GM12878 (cell line): Measurements from ENCODE around the gene CRAMP1. TPM values are rescaled to one million over a fixed set of nuclear protein-coding genes. Genes with fewer than 3 reads are reported as not detected.

ENCODE experiments used
- BCL11A ChIP-seq: IDR thresholded peaks from 2 replicates; pipeline ENCODE4 v1.6.1; 2011; ENCODE audit warnings: low read depth, low read length
- CBX3 ChIP-seq: fragments of 200-600 bp; sonication (generic); IDR thresholded peaks from 2 replicates; pipeline ENCODE4 v1.6.1; 2016; ENCODE audit warnings: low read depth, borderline replicate concordance
- EGR1 ChIP-seq, 2 experiments: IDR thresholded peaks; 1 replicate in 1 of 2; 2 replicates in 1 of 2; pipeline ENCODE4 v1.6.1; 2011 to 2012; ENCODE audit warnings: low read depth in 2 of 2, low read length in 2 of 2, borderline replicate concordance in 1 of 2, mild to moderate bottlenecking in 1 of 2, moderate library complexity in 1 of 2
- FOXM1 ChIP-seq: IDR thresholded peaks from 2 replicates; pipeline ENCODE4 v1.6.1; 2012; ENCODE audit warnings: low read depth, mild to moderate bottlenecking, inconsistent platforms, low read length, moderate library complexity
- HDAC2 ChIP-seq: fragments of 200-600 bp; sonication (generic); IDR thresholded peaks from 2 replicates; pipeline ENCODE4 v1.6.1; 2017
- HDAC6 ChIP-seq: fragments of 200-600 bp; sonication (generic); IDR thresholded peaks from one replicate; pipeline ENCODE4 v1.8.0; 2017; ENCODE audit warnings: antibody characterized with exemption; ENCODE audit not compliant: unreplicated experiment
- IKZF1 ChIP-seq: fragments of 450-650 bp; conservative IDR thresholded peaks from 2 replicates; pipeline ENCODE4 v1.6.1; 2017; ENCODE audit warnings: antibody characterized with exemption, mild to moderate bottlenecking
- JUNB ChIP-seq: IDR thresholded peaks from 2 replicates; pipeline ENCODE4 v1.6.1; 2016; ENCODE audit warnings: antibody characterized with exemption, mild to moderate bottlenecking
- MEF2B ChIP-seq: fragments of 450-650 bp; IDR thresholded peaks from 2 replicates; pipeline ENCODE4 v1.6.1; 2018; ENCODE audit warnings: mild to moderate bottlenecking, moderate library complexity; ENCODE audit not compliant: partially characterized antibody, poor library complexity, severe bottlenecking
- MTA3 ChIP-seq: IDR thresholded peaks from 2 replicates; pipeline ENCODE4 v1.6.1; 2012; ENCODE audit warnings: low read length, inconsistent platforms, borderline replicate concordance
- NFYB ChIP-seq: IDR thresholded peaks from 2 replicates; pipeline ENCODE4 v1.6.1; 2011; ENCODE audit warnings: low read depth, mild to moderate bottlenecking, low read length, improper control_type of control experiment, moderate library complexity; ENCODE audit not compliant: insufficient read depth
- NR2F1 ChIP-seq: fragments of 450-650 bp; conservative IDR thresholded peaks from 2 replicates; pipeline ENCODE4 v1.6.1; 2017; ENCODE audit warnings: mild to moderate bottlenecking
- PBX3 ChIP-seq: IDR thresholded peaks from 2 replicates; pipeline ENCODE4 v1.6.1; 2011; ENCODE audit warnings: mild to moderate bottlenecking, low read depth, low read length, moderate library complexity; ENCODE audit not compliant: insufficient replicate concordance
- SPI1 ChIP-seq: IDR thresholded peaks from 2 replicates; pipeline ENCODE4 v1.6.1; 2011; ENCODE audit warnings: low read depth, mild to moderate bottlenecking, low read length, moderate library complexity, borderline replicate concordance; ENCODE audit not compliant: insufficient read depth
- TARDBP ChIP-seq: IDR thresholded peaks from 2 replicates; pipeline ENCODE4 v1.6.1; 2016; ENCODE audit warnings: borderline replicate concordance
- TCF12 ChIP-seq: IDR thresholded peaks from 2 replicates; pipeline ENCODE4 v1.6.1; 2011; ENCODE audit warnings: low read depth, mild to moderate bottlenecking, low read length
- ZBTB11 ChIP-seq: fragments of 450-650 bp; formaldehyde crosslinking; IDR thresholded peaks from 2 replicates; pipeline ENCODE4 v1.5.0; 2022; ENCODE audit warnings: mild to moderate bottlenecking, missing genetic modification characterization
- ZNF217 ChIP-seq: fragments of 450-650 bp; IDR thresholded peaks from 2 replicates; pipeline ENCODE4 v1.6.1; 2017; ENCODE audit warnings: antibody characterized with exemption, mild to moderate bottlenecking
- ZNF24 ChIP-seq: fragments of 450-650 bp; IDR thresholded peaks from 2 replicates; pipeline ENCODE4 v1.6.1; 2017; ENCODE audit warnings: antibody characterized with exemption, mild to moderate bottlenecking
- polyA plus RNA-seq, 11 experiments: library from polyadenylated mRNA; depleted of rRNA in 4 of 11; unstranded in 6 of 11; stranded (reverse) in 5 of 11; fragments of >200 nt; fragmentation: Nextera tagmentation in 4 of 11; fragmentation: Illumina TruSeq in 1 of 11; extraction: Ambion mirVana in 4 of 11; extraction: Trizol in 1 of 11; gene quantifications; 1 replicate in 1 of 11; 2 replicates in 10 of 11; pipeline versions ENCODE4 v1.2.1 to v1.2.3, GENCODE V29; 2011 to 2016; ENCODE audit warnings: inconsistent platforms in 2 of 11, missing spikeins in 2 of 11, low read depth in 1 of 11
- total RNA-seq, 4 experiments: library from RNA; depleted of rRNA in 3 of 4; stranded (reverse); fragments of >200 nt in 3 of 4; fragmentation: Illumina TruSeq in 1 of 4; extraction: Trizol in 1 of 4; gene quantifications; 2 replicates each; pipeline versions ENCODE4 v1.2.1 to v1.2.3, GENCODE V29; 2013 to 2021
- TF ChIP-seq, protein P1 (sequence below): IDR thresholded peaks from 2 replicates; pipeline ENCODE4 v1.6.1; 2012; ENCODE audit warnings: low read depth, low read length, improper control_type of control experiment
- TF ChIP-seq, protein P2 (sequence below): fragments of 150-350 bp; IDR thresholded peaks from 2 replicates; pipeline ENCODE4 v1.6.1; 2014; ENCODE audit warnings: mild to moderate bottlenecking, low read depth, low read length
- TF ChIP-seq, protein P3 (sequence below): fragments of 450-650 bp; IDR thresholded peaks from 2 replicates; pipeline ENCODE4 v1.6.1; 2017; ENCODE audit warnings: low read depth, mild to moderate bottlenecking, moderate library complexity

Gene CRAMP1
- total and polyA plus RNA-seq, 10 of the 15 experiments (the other 5 are each of a cell fraction or from before 2014, with no cell fraction given) = 0.37 to 9.8 (median 3.9) TPM

DNA sequence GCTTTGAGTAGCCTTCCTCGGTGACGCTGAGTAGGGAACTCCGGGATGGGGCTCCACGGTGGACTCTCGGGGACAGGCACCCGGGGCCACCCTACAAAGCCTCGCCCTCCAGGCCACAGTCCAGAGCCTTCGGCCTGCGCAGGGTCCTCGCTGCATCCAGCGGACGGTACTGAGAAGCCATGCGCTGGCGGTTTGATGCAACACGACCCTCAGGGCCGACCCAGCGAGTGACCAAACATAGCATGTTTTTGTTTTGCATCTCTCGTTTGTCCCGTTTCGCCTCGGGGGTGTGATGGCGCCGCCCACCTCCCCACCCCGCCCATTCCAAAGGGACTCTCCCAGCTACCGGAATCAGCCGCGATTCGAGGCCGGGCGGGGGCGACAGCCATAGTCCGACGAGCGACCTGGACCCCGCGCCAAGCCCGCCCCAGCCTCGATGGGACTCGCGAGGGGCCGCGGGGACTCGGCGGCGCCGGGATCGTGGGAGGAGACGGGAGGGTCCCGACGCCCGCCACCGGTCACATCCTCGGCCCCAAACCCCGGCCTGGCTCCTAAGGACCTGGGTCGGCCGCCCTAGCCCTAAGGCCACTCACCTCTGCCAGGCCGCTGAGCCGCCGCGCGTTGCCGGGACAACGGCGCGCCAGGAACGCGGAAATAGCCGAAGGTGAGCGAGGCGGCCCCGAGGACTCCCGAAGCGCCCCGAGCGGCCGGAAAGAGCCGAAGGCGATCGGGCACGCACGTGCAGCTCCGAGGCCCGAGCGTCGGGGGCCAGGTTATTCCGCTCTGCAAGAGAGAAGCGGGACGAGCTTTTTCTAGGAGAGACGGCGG is 1.9 kb upstream of the CRAMP1 start (continued):
- no peak for TF ChIP-seq ZBTB11 (CRISPR knock-in tag)
- TF ChIP-seq NFYB = no peak
- TF ChIP-seq SPI1 = no peak
- TF ChIP-seq MTA3 = no peak
- TF ChIP-seq, protein P1, sequence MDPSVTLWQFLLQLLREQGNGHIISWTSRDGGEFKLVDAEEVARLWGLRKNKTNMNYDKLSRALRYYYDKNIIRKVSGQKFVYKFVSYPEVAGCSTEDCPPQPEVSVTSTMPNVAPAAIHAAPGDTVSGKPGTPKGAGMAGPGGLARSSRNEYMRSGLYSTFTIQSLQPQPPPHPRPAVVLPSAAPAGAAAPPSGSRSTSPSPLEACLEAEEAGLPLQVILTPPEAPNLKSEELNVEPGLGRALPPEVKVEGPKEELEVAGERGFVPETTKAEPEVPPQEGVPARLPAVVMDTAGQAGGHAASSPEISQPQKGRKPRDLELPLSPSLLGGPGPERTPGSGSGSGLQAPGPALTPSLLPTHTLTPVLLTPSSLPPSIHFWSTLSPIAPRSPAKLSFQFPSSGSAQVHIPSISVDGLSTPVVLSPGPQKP = no peak
- no peak for TF ChIP-seq TCF12
- no peak for TF ChIP-seq BCL11A
- TF ChIP-seq, protein P2, sequence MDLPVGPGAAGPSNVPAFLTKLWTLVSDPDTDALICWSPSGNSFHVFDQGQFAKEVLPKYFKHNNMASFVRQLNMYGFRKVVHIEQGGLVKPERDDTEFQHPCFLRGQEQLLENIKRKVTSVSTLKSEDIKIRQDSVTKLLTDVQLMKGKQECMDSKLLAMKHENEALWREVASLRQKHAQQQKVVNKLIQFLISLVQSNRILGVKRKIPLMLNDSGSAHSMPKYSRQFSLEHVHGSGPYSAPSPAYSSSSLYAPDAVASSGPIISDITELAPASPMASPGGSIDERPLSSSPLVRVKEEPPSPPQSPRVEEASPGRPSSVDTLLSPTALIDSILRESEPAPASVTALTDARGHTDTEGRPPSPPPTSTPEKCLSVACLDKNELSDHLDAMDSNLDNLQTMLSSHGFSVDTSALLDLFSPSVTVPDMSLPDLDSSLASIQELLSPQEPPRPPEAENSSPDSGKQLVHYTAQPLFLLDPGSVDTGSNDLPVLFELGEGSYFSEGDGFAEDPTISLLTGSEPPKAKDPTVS = no peak
- TF ChIP-seq ZNF24 = no peak
- TF ChIP-seq JUNB = no peak
- TF ChIP-seq ZNF217 = no peak
- TF ChIP-seq CBX3 = no peak
- TF ChIP-seq TARDBP = no peak
- TF ChIP-seq, protein P3, sequence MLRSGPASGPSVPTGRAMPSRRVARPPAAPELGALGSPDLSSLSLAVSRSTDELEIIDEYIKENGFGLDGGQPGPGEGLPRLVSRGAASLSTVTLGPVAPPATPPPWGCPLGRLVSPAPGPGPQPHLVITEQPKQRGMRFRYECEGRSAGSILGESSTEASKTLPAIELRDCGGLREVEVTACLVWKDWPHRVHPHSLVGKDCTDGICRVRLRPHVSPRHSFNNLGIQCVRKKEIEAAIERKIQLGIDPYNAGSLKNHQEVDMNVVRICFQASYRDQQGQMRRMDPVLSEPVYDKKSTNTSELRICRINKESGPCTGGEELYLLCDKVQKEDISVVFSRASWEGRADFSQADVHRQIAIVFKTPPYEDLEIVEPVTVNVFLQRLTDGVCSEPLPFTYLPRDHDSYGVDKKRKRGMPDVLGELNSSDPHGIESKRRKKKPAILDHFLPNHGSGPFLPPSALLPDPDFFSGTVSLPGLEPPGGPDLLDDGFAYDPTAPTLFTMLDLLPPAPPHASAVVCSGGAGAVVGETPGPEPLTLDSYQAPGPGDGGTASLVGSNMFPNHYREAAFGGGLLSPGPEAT = no peak
- peak; percentile 70 for TF ChIP-seq MEF2B
- no peak for TF ChIP-seq HDAC2
- TF ChIP-seq IKZF1 = peak; percentile 57; the same call in 1 of the 2 replicates
- TF ChIP-seq EGR1 (IDR thresholded peaks at IDR 0.05; ENCODE audit: borderline replicate concordance in 1 of 2, low read depth in 2 of 2, low read length in 2 of 2) = peak in 1 of 2 experiments; percentile 63; a peak in 1 of 3 replicates
- no peak for TF ChIP-seq PBX3
- TF ChIP-seq FOXM1 = no peak
- peak; percentile 88 for TF ChIP-seq NR2F1
- no peak for TF ChIP-seq HDAC6
